HUES64 (cell line): ENCODE results near the gene KDM7A.
A peak's percentile ranks its signal among the peaks of the same experiment; 100 is the strongest.
"Not testable (repeated sequence)": the region's sequence is repeated elsewhere in the genome, so short reads cannot be mapped to it uniquely, and the experiment has no call there.

Source experiments
- H3K27ac ChIP-seq: 2 replicates; pipeline ENCODE4 v1.7.0; 2013; ENCODE audit warnings: low read depth, low read length, inconsistent platforms
- H3K27me3 ChIP-seq: 2 replicates; pipeline ENCODE4 v1.6.1; 2013; ENCODE audit warnings: mild to moderate bottlenecking, low read length; ENCODE audit not compliant: insufficient read depth
- H3K36me3 ChIP-seq: 2 replicates; pipeline ENCODE4 v1.6.1; 2013; ENCODE audit warnings: mild to moderate bottlenecking, low read length; ENCODE audit not compliant: insufficient read depth
- H3K4me1 ChIP-seq: 2 replicates; pipeline ENCODE4 v1.6.1; 2013; ENCODE audit warnings: mild to moderate bottlenecking, low read length, moderate library complexity; ENCODE audit not compliant: insufficient read depth
- H3K4me3 ChIP-seq: 2 replicates; pipeline ENCODE4 v1.5.1; 2013; ENCODE audit warnings: mild to moderate bottlenecking, low read length, moderate library complexity
- H3K9ac ChIP-seq: 2 replicates; pipeline ENCODE4 v1.6.1; 2013; ENCODE audit warnings: mild to moderate bottlenecking, low read depth, low read length
- H3K9me3 ChIP-seq: 2 replicates; pipeline ENCODE4 v1.6.1; 2013; ENCODE audit warnings: low read depth, low read length; ENCODE audit not compliant: insufficient read depth
- WGBS: fragments of 150-250, 120-280 bp; methylation state at CpG from one replicate; pipeline ENCODE4 v1.1.7; 2013; ENCODE audit warnings: missing lambda C conversion rate; 5-methylcytosine and 5-hydroxymethylcytosine counted together

The KDM7A gene

GRCh38 chr7:140175221-140176121, 1.3 kb downstream of the KDM7A start:
- Histone ChIP-seq H3K4me3 (peak overlapping the region; percentile 68), H3K27me3 (peaks cover 21% of the 10 kb centered on the region), H3K36me3 (no peaks in the 10 kb centered on the region), H3K4me1 (peaks cover 5% of the 10 kb centered on the region; the same call in 1 of the 2 replicates), H3K27ac (peak overlapping the region; percentile 62; the same call in 1 of the 2 replicates), H3K9me3 (no peaks in the 10 kb centered on the region), H3K9ac (peak overlapping the region; percentile 52)
- under 1% methylated on average over 71 of the region's 72 CpGs for WGBS

- Histone ChIP-seq H3K27ac (no peak overlapping the region), H3K4me1 (peaks cover 5% of the 10 kb centered on the region; the same call in 1 of the 2 replicates), H3K9me3 (no peaks in the 10 kb centered on the region), H3K4me3 (no peak overlapping the region), H3K36me3 (no peaks in the 10 kb centered on the region), H3K27me3 (peaks cover 19% of the 10 kb centered on the region), H3K9ac (no peak overlapping the region)
- WGBS: 100% methylated on average over 2 of the region's 2 CpGs
Observed at GRCh38 chr7:140174217-140174616, 2.6 kb downstream of the KDM7A start.

- 88% methylated on average over 4 of the region's 4 CpGs for WGBS
- Histone ChIP-seq H3K4me1 (no peaks in the 10 kb centered on the region), H3K27me3 (no peaks in the 10 kb centered on the region), H3K9me3 (no peaks in the 10 kb centered on the region), H3K9ac (no peak overlapping the region), H3K27ac (no peak overlapping the region), H3K4me3 (no peak overlapping the region), H3K36me3 (no peaks in the 10 kb centered on the region)
Observed at GRCh38 chr7:140170375-140170774, 6.4 kb downstream of the KDM7A start.

- Histone ChIP-seq H3K9me3 (no peaks in the 10 kb centered on the region), H3K4me1 (0 out of 2 replicates have a peak, but pooled peaks cover 4% of the 10 kb centered on the region), H3K36me3 (no peaks in the 10 kb centered on the region), H3K27me3 (no peaks in the 10 kb centered on the region), H3K9ac (no peak overlapping the region), H3K27ac (no peak overlapping the region), H3K4me3 (no peak overlapping the region)
- WGBS: 100% methylated on average over 1 of the region's 2 CpGs
Observed at GRCh38 chr7:140168816-140169215, 8.0 kb downstream of the KDM7A start.

- no peaks in the 10 kb centered on the region for H3K36me3 ChIP-seq
- H3K9ac ChIP-seq: no peak overlapping the region
- H3K27me3 ChIP-seq: no peaks in the 10 kb centered on the region
- peaks cover 12% of the 10 kb centered on the region for H3K4me1 ChIP-seq
- H3K9me3 ChIP-seq: no peaks in the 10 kb centered on the region
- H3K4me3 ChIP-seq: no peak overlapping the region
- no peak overlapping the region for H3K27ac ChIP-seq
- 84% methylated on average over 3 of the region's 3 CpGs for WGBS
Observed at GRCh38 chr7:140165422-140165821, 11.4 kb downstream of the KDM7A start.

- not testable (repeated sequence) for H3K4me3 ChIP-seq, H3K9me3 ChIP-seq, H3K36me3 ChIP-seq, H3K9ac ChIP-seq, H3K27me3 ChIP-seq, H3K27ac ChIP-seq
- 94% methylated on average over 11 of the region's 11 CpGs for WGBS
- H3K4me1 ChIP-seq: peaks cover 21% of the 10 kb centered on the region
Observed at GRCh38 chr7:140162081-140162480, 14.7 kb downstream of the KDM7A start.

- Histone ChIP-seq H3K27ac (no peak overlapping the region), H3K4me1 (peaks cover 21% of the 10 kb centered on the region)
Observed at GRCh38 chr7:140161047-140161446, 15.7 kb downstream of the KDM7A start.

GRCh38 chr7:140160308-140160707, 16.5 kb downstream of the KDM7A start:
- peak overlapping the region; percentile 3; the same call in 1 of the 2 replicates for H3K27ac ChIP-seq
- no peak overlapping the region for H3K4me3 ChIP-seq

More at GRCh38 chr7:140161047-140161446, 15.7 kb downstream of the KDM7A start:
- Histone ChIP-seq H3K9me3 (no peaks in the 10 kb centered on the region), H3K9ac (no peak overlapping the region), H3K27me3 (no peaks in the 10 kb centered on the region), H3K4me3 (no peak overlapping the region), H3K36me3 (no peaks in the 10 kb centered on the region)
- whole genome bisulfite sequencing: 100% methylated on average over 1 of the region's 1 CpG

GRCh38 chr7:140159497-140159896, 17.3 kb downstream of the KDM7A start:
- H3K27ac ChIP-seq: no peak overlapping the region
- 85% methylated on average over 3 of the region's 3 CpGs for WGBS
- H3K4me1 ChIP-seq: peaks cover 30% of the 10 kb centered on the region
- H3K27me3 ChIP-seq: no peaks in the 10 kb centered on the region
- no peak overlapping the region for H3K9ac ChIP-seq
- no peak overlapping the region for H3K4me3 ChIP-seq
- H3K9me3 ChIP-seq: no peaks in the 10 kb centered on the region
- H3K36me3 ChIP-seq: no peaks in the 10 kb centered on the region

More at GRCh38 chr7:140160308-140160707, 16.5 kb downstream of the KDM7A start:
- Histone ChIP-seq H3K36me3 (no peaks in the 10 kb centered on the region), H3K9me3 (no peaks in the 10 kb centered on the region), H3K27me3 (no peaks in the 10 kb centered on the region), H3K9ac (peak overlapping the region; percentile 38; the same call in 1 of the 2 replicates), H3K4me1 (peaks cover 25% of the 10 kb centered on the region)
- whole genome bisulfite sequencing: 60% methylated on average over 2 of the region's 2 CpGs

- 92% methylated on average over 2 of the region's 2 CpGs for WGBS
- Histone ChIP-seq H3K27me3 (no peaks in the 10 kb centered on the region), H3K4me1 (peaks cover 25% of the 10 kb centered on the region), H3K9me3 (no peaks in the 10 kb centered on the region), H3K36me3 (no peaks in the 10 kb centered on the region), H3K9ac (no peak overlapping the region), H3K27ac (no peak overlapping the region), H3K4me3 (no peak overlapping the region)
Observed at GRCh38 chr7:140156460-140157080, 20.2 kb downstream of the KDM7A start.

- no peaks in the 10 kb centered on the region for H3K36me3 ChIP-seq
- no peak overlapping the region for H3K4me3 ChIP-seq
- no peak overlapping the region for H3K27ac ChIP-seq
- H3K4me1 ChIP-seq: peaks cover 18% of the 10 kb centered on the region
- 90% methylated on average over 4 of the region's 4 CpGs for WGBS
- H3K9ac ChIP-seq: no peak overlapping the region
- no peaks in the 10 kb centered on the region for H3K9me3 ChIP-seq
- no peaks in the 10 kb centered on the region for H3K27me3 ChIP-seq
Observed at GRCh38 chr7:140155428-140155827, 21.4 kb downstream of the KDM7A start.
